GM18526 (cell line): ENCODE data around the gene STARD13.

Source experiments
- POLR2A ChIP-seq: IDR thresholded peaks from 3 replicates; pipeline ENCODE4 v1.6.1; 2011; ENCODE audit not compliant: insufficient read length; ENCODE audit errors: extremely low read depth

STARD13 gene

GRCh38 chr13:33189470-33189869, 96.1 kb downstream of the STARD13 start:
- TF ChIP-seq POLR2A, result no peak

- TF ChIP-seq POLR2A, result no peak
Observed at GRCh38 chr13:33188093-33188882, 97.3 kb downstream of the STARD13 start.

GRCh38 chr13:33186861-33187291, 98.7 kb downstream of the STARD13 start:
- no peak for TF ChIP-seq POLR2A

GRCh38 chr13:33185853-33186252, 99.7 kb downstream of the STARD13 start:
- TF ChIP-seq POLR2A, result no peak

- no peak for TF ChIP-seq POLR2A
Observed at GRCh38 chr13:33184530-33184929, 101.0 kb downstream of the STARD13 start.

- no peak for TF ChIP-seq POLR2A
Observed at GRCh38 chr13:33184112-33184490, 101.5 kb downstream of the STARD13 start.

- no peak for TF ChIP-seq POLR2A
Observed at GRCh38 chr13:33183431-33184111, 102.0 kb downstream of the STARD13 start.

GRCh38 chr13:33182729-33183128, 102.8 kb downstream of the STARD13 start:
- no peak for TF ChIP-seq POLR2A

GRCh38 chr13:33181264-33181663, 104.3 kb downstream of the STARD13 start:
- TF ChIP-seq POLR2A, result no peak

- TF ChIP-seq POLR2A, result no peak
Observed at GRCh38 chr13:33180122-33180804, 105.3 kb downstream of the STARD13 start.

GRCh38 chr13:33179463-33179862, 106.1 kb downstream of the STARD13 start:
- no peak for TF ChIP-seq POLR2A

- no peak for TF ChIP-seq POLR2A
Observed at GRCh38 chr13:33178209-33178840, 107.2 kb downstream of the STARD13 start.

- no peak for TF ChIP-seq POLR2A
Observed at GRCh38 chr13:33176526-33176925, 109.0 kb downstream of the STARD13 start.

GRCh38 chr13:33175991-33176390, 109.6 kb downstream of the STARD13 start:
- TF ChIP-seq POLR2A, result no peak

- no peak for TF ChIP-seq POLR2A
Observed at GRCh38 chr13:33174931-33175330, 110.6 kb downstream of the STARD13 start.

- TF ChIP-seq POLR2A, result no peak
Observed at GRCh38 chr13:33174491-33174890, 111.1 kb downstream of the STARD13 start.

GRCh38 chr13:33172911-33173310, 112.6 kb downstream of the STARD13 start:
- no peak for TF ChIP-seq POLR2A
